ENCODE data around the gene OTOG.

The OTOG gene

GRCh38 chr11:17515443-17516176 lies 31.4 kb upstream of the OTOG start:
- Histone ChIP-seq H3K36me3 (ENCODE audit: insufficient read depth, low read length) (no peaks in the 10 kb centered on the region), H3K27ac (no peak overlapping the region), H3K9me3 (ENCODE audit: low read depth, low read length) (no peaks in the 10 kb centered on the region), H3K4me3 (no peak overlapping the region), H3K9ac (ENCODE audit: insufficient read length) (no peak overlapping the region)
- TF ChIP-seq EZH2 (IDR thresholded peaks at IDR 0.05) (no peak), FOXP2 (optimal IDR thresholded peaks at IDR 0.05; ENCODE audit: control extremely low read depth, extremely low read length, insufficient read depth) (no peak), POLR2AphosphoS5 (IDR thresholded peaks at IDR 0.05; ENCODE audit: borderline replicate concordance, low read depth, low read length) (no peak)
- DNase-seq (ENCODE audit: low read depth, low spot score): no peak

GRCh38 chr11:17516551-17517150 lies 30.4 kb upstream of the OTOG start:
- H3K9me3 ChIP-seq (ENCODE audit: low read depth, low read length): no peaks in the 10 kb centered on the region
- H3K9ac ChIP-seq (ENCODE audit: insufficient read length): no peak overlapping the region
- H3K36me3 ChIP-seq (ENCODE audit: insufficient read depth, low read length): no peaks in the 10 kb centered on the region
- no peak for DNase-seq (ENCODE audit: low read depth, low spot score)
- no peak for TF ChIP-seq FOXP2 (optimal IDR thresholded peaks at IDR 0.05; ENCODE audit: control extremely low read depth, extremely low read length, insufficient read depth)
- TF ChIP-seq POLR2AphosphoS5 (IDR thresholded peaks at IDR 0.05; ENCODE audit: borderline replicate concordance, low read depth, low read length): no peak
- TF ChIP-seq EZH2 (IDR thresholded peaks at IDR 0.05): no peak
- no peak overlapping the region for H3K27ac ChIP-seq
- H3K4me3 ChIP-seq: no peak overlapping the region

- no peak overlapping the region for H3K27ac ChIP-seq
- no peak for DNase-seq (ENCODE audit: low read depth, low spot score)
- H3K9me3 ChIP-seq (ENCODE audit: low read depth, low read length): no peaks in the 10 kb centered on the region
- no peak overlapping the region for H3K9ac ChIP-seq (ENCODE audit: insufficient read length)
- no peak overlapping the region for H3K4me3 ChIP-seq
- no peaks in the 10 kb centered on the region for H3K36me3 ChIP-seq (ENCODE audit: insufficient read depth, low read length)
- no peak for TF ChIP-seq FOXP2 (optimal IDR thresholded peaks at IDR 0.05; ENCODE audit: control extremely low read depth, extremely low read length, insufficient read depth)
- TF ChIP-seq EZH2 (IDR thresholded peaks at IDR 0.05): no peak
- no peak for TF ChIP-seq POLR2AphosphoS5 (IDR thresholded peaks at IDR 0.05; ENCODE audit: borderline replicate concordance, low read depth, low read length)
Measured at GRCh38 chr11:17517186-17517585, 29.9 kb upstream of the OTOG start.

- Histone ChIP-seq H3K27ac (no peak overlapping the region), H3K4me3 (no peak overlapping the region), H3K9me3 (ENCODE audit: low read depth, low read length) (no peaks in the 10 kb centered on the region), H3K36me3 (ENCODE audit: insufficient read depth, low read length) (no peaks in the 10 kb centered on the region), H3K9ac (ENCODE audit: insufficient read length) (no peak overlapping the region)
- TF ChIP-seq FOXP2 (optimal IDR thresholded peaks at IDR 0.05; ENCODE audit: control extremely low read depth, extremely low read length, insufficient read depth) (no peak), POLR2AphosphoS5 (IDR thresholded peaks at IDR 0.05; ENCODE audit: borderline replicate concordance, low read depth, low read length) (no peak), EZH2 (IDR thresholded peaks at IDR 0.05) (no peak)
- DNase-seq (ENCODE audit: low read depth, low spot score): no peak
Measured at GRCh38 chr11:17518366-17518765, 28.7 kb upstream of the OTOG start.

GRCh38 chr11:17519061-17519885 lies 27.8 kb upstream of the OTOG start:
- TF ChIP-seq POLR2AphosphoS5 (IDR thresholded peaks at IDR 0.05; ENCODE audit: borderline replicate concordance, low read depth, low read length) (no peak), EZH2 (IDR thresholded peaks at IDR 0.05) (no peak), FOXP2 (optimal IDR thresholded peaks at IDR 0.05; ENCODE audit: control extremely low read depth, extremely low read length, insufficient read depth) (no peak)
- H3K27ac ChIP-seq: no peak overlapping the region
- H3K4me3 ChIP-seq: no peak overlapping the region
- H3K36me3 ChIP-seq (ENCODE audit: insufficient read depth, low read length): no peaks in the 10 kb centered on the region
- no peaks in the 10 kb centered on the region for H3K9me3 ChIP-seq (ENCODE audit: low read depth, low read length)
- no peak overlapping the region for H3K9ac ChIP-seq (ENCODE audit: insufficient read length)
- DNase-seq (ENCODE audit: low read depth, low spot score): no peak

- no peak overlapping the region for H3K4me3 ChIP-seq
- H3K36me3 ChIP-seq (ENCODE audit: insufficient read depth, low read length): no peaks in the 10 kb centered on the region
- H3K9ac ChIP-seq (ENCODE audit: insufficient read length): no peak overlapping the region
- no peak overlapping the region for H3K27ac ChIP-seq
- TF ChIP-seq FOXP2 (optimal IDR thresholded peaks at IDR 0.05; ENCODE audit: control extremely low read depth, extremely low read length, insufficient read depth) (no peak), EZH2 (IDR thresholded peaks at IDR 0.05) (no peak)
- DNase-seq (ENCODE audit: low read depth, low spot score): no peak
- H3K9me3 ChIP-seq (ENCODE audit: low read depth, low read length): no peaks in the 10 kb centered on the region
Measured at GRCh38 chr11:17521106-17521900, 25.8 kb upstream of the OTOG start.

GRCh38 chr11:17522655-17523054 lies 24.4 kb upstream of the OTOG start:
- Histone ChIP-seq H3K27ac (no peak overlapping the region), H3K9ac (ENCODE audit: insufficient read length) (no peak overlapping the region), H3K4me3 (no peak overlapping the region), H3K36me3 (ENCODE audit: insufficient read depth, low read length) (no peaks in the 10 kb centered on the region), H3K9me3 (ENCODE audit: low read depth, low read length) (no peaks in the 10 kb centered on the region)
- TF ChIP-seq EZH2 (IDR thresholded peaks at IDR 0.05): no peak
- TF ChIP-seq POLR2AphosphoS5 (IDR thresholded peaks at IDR 0.05; ENCODE audit: borderline replicate concordance, low read depth, low read length): no peak
- TF ChIP-seq FOXP2 (optimal IDR thresholded peaks at IDR 0.05; ENCODE audit: control extremely low read depth, extremely low read length, insufficient read depth): no peak
- no peak for DNase-seq (ENCODE audit: low read depth, low spot score)

- no peak overlapping the region for H3K9ac ChIP-seq (ENCODE audit: insufficient read length)
- no peaks in the 10 kb centered on the region for H3K9me3 ChIP-seq (ENCODE audit: low read depth, low read length)
- DNase-seq (ENCODE audit: low read depth, low spot score): no peak
- no peak overlapping the region for H3K27ac ChIP-seq
- H3K36me3 ChIP-seq (ENCODE audit: insufficient read depth, low read length): no peaks in the 10 kb centered on the region
- TF ChIP-seq EZH2 (IDR thresholded peaks at IDR 0.05): no peak
- H3K4me3 ChIP-seq: no peak overlapping the region
Measured at GRCh38 chr11:17524221-17524620, 22.8 kb upstream of the OTOG start.
